Stimulated activated CD8-positive, alpha-beta memory T cell treated with anti-CD3 and anti-CD28 coated beads, Interleukin-12 subunit alpha, Interleukin-12 subunit beta, amount 100 ng/mL, for 4 hours (primary cell): ENCODE results near the gene SLK.

Source experiments
- DNase-seq: peaks from one replicate; pipeline ENCODE4 v3.0.0-alpha.2; 2020; ENCODE audit warnings: low read depth

SLK gene

GRCh38 chr10:104034401-104035193 lies 67.7 kb downstream of the SLK start:
- DNase-seq, result no peak

GRCh38 chr10:104035194-104036068 lies 68.5 kb downstream of the SLK start:
- DNase-seq, result no peak

- DNase-seq, result no peak
Observed at GRCh38 chr10:104036069-104036384, 69.1 kb downstream of the SLK start.

- no peak for DNase-seq
Observed at GRCh38 chr10:104036518-104037260, 69.7 kb downstream of the SLK start.

- DNase-seq, result no peak
Observed at GRCh38 chr10:104037261-104037951, 70.5 kb downstream of the SLK start.

- DNase-seq, result no peak
Observed at GRCh38 chr10:104038537-104038936, 71.6 kb downstream of the SLK start.

GRCh38 chr10:104038958-104039752 lies 72.2 kb downstream of the SLK start:
- DNase-seq, result no peak

GRCh38 chr10:104040382-104040781 lies 73.4 kb downstream of the SLK start:
- DNase-seq, result no peak

- no peak for DNase-seq
Observed at GRCh38 chr10:104040862-104041789, 74.2 kb downstream of the SLK start.

GRCh38 chr10:104041891-104042535 lies 75.1 kb downstream of the SLK start:
- no peak for DNase-seq

- no peak for DNase-seq
Observed at GRCh38 chr10:104043185-104043830, 76.4 kb downstream of the SLK start.

GRCh38 chr10:104043854-104044253 lies 76.9 kb downstream of the SLK start:
- no peak for DNase-seq

GRCh38 chr10:104045151-104046089 lies 78.5 kb downstream of the SLK start:
- no peak for DNase-seq

GRCh38 chr10:104046651-104047050 lies 79.7 kb downstream of the SLK start:
- no peak for DNase-seq

GRCh38 chr10:104049504-104050250 lies 82.7 kb downstream of the SLK start:
- no peak for DNase-seq

GRCh38 chr10:104052431-104052830 lies 85.5 kb downstream of the SLK start:
- DNase-seq, result no peak

- no peak for DNase-seq
Observed at GRCh38 chr10:104053201-104053600, 86.3 kb downstream of the SLK start.
